CD4-positive, alpha-beta T cell (primary cell): Measurements from ENCODE around the gene CERK. TPM values are rescaled to one million over a fixed set of nuclear protein-coding genes. Genes with fewer than 3 reads are reported as not detected.

ENCODE experiments used
- ATAC-seq: fragments of 200-7000 bp; cut with Tn5 transposase; one replicate; pipeline ENCODE4 v1.10.0; 2022; ENCODE audit warnings: mild to moderate bottlenecking; ENCODE audit not compliant: poor library complexity
- CTCF ChIA-PET: fragments of 350-600 bp; sonication (Branson Sonifier 250); formaldehyde crosslinking; loops from one replicate; lab custom pipeline; 2021; ENCODE audit warnings: antibody characterized with exemption, inconsistent platforms; lab: Charles Lee
- POLR2A ChIA-PET: fragments of 350-600 bp; sonication (Branson Sonifier 250); formaldehyde crosslinking; loops from one replicate; lab custom pipeline; 2021; ENCODE audit warnings: antibody characterized with exemption, inconsistent platforms; lab: Charles Lee
- DNase-seq, 14 experiments: peaks; one replicate each; pipeline ENCODE4 v3.0.0-alpha.2; 2013 to 2020; ENCODE audit warnings: mixed read lengths in 2 of 14
- H3K27ac ChIP-seq, 2 donors: one replicate each; pipeline versions ENCODE4 v1.5.1 to v1.7.0; 2013; ENCODE audit warnings: low read length in 2 of 2, low read depth in 1 of 2, mild to moderate bottlenecking in 1 of 2
- H3K27me3 ChIP-seq, 2 experiments: 1 replicate in 1 of 2; 2 replicates in 1 of 2; pipeline versions ENCODE4 v1.6.1 to v1.7.0; 2013; ENCODE audit warnings: low read length in 2 of 2, control low read depth in 1 of 2, mild to moderate bottlenecking in 1 of 2, moderate library complexity in 1 of 2; ENCODE audit not compliant: insufficient read depth in 2 of 2, control insufficient read depth in 1 of 2
- H3K36me3 ChIP-seq: one replicate; pipeline ENCODE4 v1.6.1; 2013; ENCODE audit warnings: low read length, control low read depth; ENCODE audit not compliant: insufficient read depth
- H3K4me1 ChIP-seq: one replicate; pipeline ENCODE4 v1.6.1; 2013; ENCODE audit warnings: low read length, control low read depth; ENCODE audit not compliant: insufficient read depth
- H3K4me3 ChIP-seq: one replicate; pipeline ENCODE4 v1.5.1; 2013; ENCODE audit warnings: mild to moderate bottlenecking, low read length, moderate library complexity
- H3K9me3 ChIP-seq, 2 experiments: 1 replicate in 1 of 2; 2 replicates in 1 of 2; pipeline versions ENCODE4 v1.6.1 to v1.7.0; 2013; ENCODE audit warnings: low read length in 2 of 2, mild to moderate bottlenecking in 2 of 2, control low read depth in 1 of 2, moderate library complexity in 1 of 2; ENCODE audit not compliant: control insufficient read depth in 1 of 2, insufficient read depth in 1 of 2
- H3K27ac Mint-ChIP-seq: one replicate; pipeline ENCODE4 v1.8.0; 2020; ENCODE audit warnings: mixed read lengths
- H3K27me3 Mint-ChIP-seq: one replicate; pipeline ENCODE4 v1.8.0; 2021; ENCODE audit warnings: mixed read lengths
- H3K36me3 Mint-ChIP-seq: one replicate; pipeline ENCODE4 v1.8.0; 2021; ENCODE audit warnings: low read depth, mixed read lengths
- H3K4me1 Mint-ChIP-seq: one replicate; pipeline ENCODE4 v1.8.0; 2021; ENCODE audit warnings: low read depth, mixed read lengths
- H3K4me3 Mint-ChIP-seq: one replicate; pipeline ENCODE4 v1.8.0; 2020; ENCODE audit warnings: mild to moderate bottlenecking, mixed read lengths
- H3K9me3 Mint-ChIP-seq: one replicate; pipeline ENCODE4 v1.8.0; 2020; ENCODE audit warnings: mixed read lengths
- CTCF ChIP-seq: fragments of 200-600 bp; IDR thresholded peaks from one replicate; pipeline ENCODE4 v1.8.0; 2022; ENCODE audit warnings: antibody characterized with exemption, mild to moderate bottlenecking
- intact Hi-C, 2 experiments: fragments of 100-400 bp; cut with DNase I in 1 of 2; cut with micrococcal nuclease in 1 of 2; formaldehyde crosslinking; loops; one replicate each; pipeline versions ENCODE4 v1.15.1 to v1.9.0; 2023 to 2025; cut with DNase I, micrococcal nuclease
- total RNA-seq, 174 experiments: library from RNA in 2 of 174; stranded (reverse) in 2 of 174; gene quantifications; one replicate each; pipeline ENCODE4 v1.2.3 and lab custom pipeline; 2021 to 2026

Gene CERK
- total RNA-seq, 2 experiments from 2014 or later, result 84.6 to 88.5 TPM

- no peaks in the 10 kb centered on the region for H3K27me3 ChIP-seq
- H3K4me1 Mint-ChIP-seq, result peaks cover 67% of the 10 kb centered on the region
- no peak for TF ChIP-seq CTCF
- H3K9me3 Mint-ChIP-seq, result no peaks in the 10 kb centered on the region
- peak overlapping the region; percentile 87 for H3K27ac Mint-ChIP-seq
- H3K9me3 ChIP-seq, result no peaks in the 10 kb centered on the region
- no peak overlapping the region for H3K27ac ChIP-seq
- peaks cover 16% of the 10 kb centered on the region for H3K36me3 Mint-ChIP-seq
- intact Hi-C loops, result no loop called here
- H3K36me3 ChIP-seq, result peaks cover 2% of the 10 kb centered on the region
- no peak overlapping the region for H3K4me3 Mint-ChIP-seq
- no peak for ATAC-seq
- POLR2A ChIA-PET, result interaction anchor here (0.6 to 1.5 kb wide), 2 partner anchors 12 to 16 kb away, joined by 3 to 5 read pairs; partner anchors contain the start of gene TBC1D22A
- H3K4me3 ChIP-seq, result no peak overlapping the region
- no peak for DNase-seq
- H3K27me3 Mint-ChIP-seq, result no peaks in the 10 kb centered on the region
- CTCF ChIA-PET, result no interaction called here
- peaks cover 52% of the 10 kb centered on the region for H3K4me1 ChIP-seq
These were observed 41.0 kb upstream of the CERK start for GRCh38 chr22:46779023-46779422.

- peak overlapping the region; percentile 58 for H3K4me3 Mint-ChIP-seq
- no peaks in the 10 kb centered on the region for H3K9me3 ChIP-seq
- intact Hi-C loops, result no loop called here
- peaks cover 2% of the 10 kb centered on the region for H3K36me3 ChIP-seq
- H3K27me3 ChIP-seq, result no peaks in the 10 kb centered on the region
- peaks cover 16% of the 10 kb centered on the region for H3K36me3 Mint-ChIP-seq
- peak overlapping the region; percentile 87 for H3K27ac Mint-ChIP-seq
- CTCF ChIA-PET, result no interaction called here
- POLR2A ChIA-PET, result interaction anchor here (1.7 kb wide), 1 partner anchor 15 kb away, joined by 8 read pairs; the partner anchor contains the start of gene TBC1D22A
- ATAC-seq (peak; percentile 43), DNase-seq (peak; percentile 32 to 78 (median 56))
- peak overlapping the region; percentile 56 to 71 for H3K27ac ChIP-seq
- no peaks in the 10 kb centered on the region for H3K27me3 Mint-ChIP-seq
- no peak overlapping the region for H3K4me3 ChIP-seq
- H3K4me1 Mint-ChIP-seq, result peaks cover 72% of the 10 kb centered on the region
- peaks cover 66% of the 10 kb centered on the region for H3K4me1 ChIP-seq
- TF ChIP-seq CTCF, result no peak
- H3K9me3 Mint-ChIP-seq, result no peaks in the 10 kb centered on the region
These were observed 39.5 kb upstream of the CERK start for GRCh38 chr22:46777609-46777970.

DNA sequence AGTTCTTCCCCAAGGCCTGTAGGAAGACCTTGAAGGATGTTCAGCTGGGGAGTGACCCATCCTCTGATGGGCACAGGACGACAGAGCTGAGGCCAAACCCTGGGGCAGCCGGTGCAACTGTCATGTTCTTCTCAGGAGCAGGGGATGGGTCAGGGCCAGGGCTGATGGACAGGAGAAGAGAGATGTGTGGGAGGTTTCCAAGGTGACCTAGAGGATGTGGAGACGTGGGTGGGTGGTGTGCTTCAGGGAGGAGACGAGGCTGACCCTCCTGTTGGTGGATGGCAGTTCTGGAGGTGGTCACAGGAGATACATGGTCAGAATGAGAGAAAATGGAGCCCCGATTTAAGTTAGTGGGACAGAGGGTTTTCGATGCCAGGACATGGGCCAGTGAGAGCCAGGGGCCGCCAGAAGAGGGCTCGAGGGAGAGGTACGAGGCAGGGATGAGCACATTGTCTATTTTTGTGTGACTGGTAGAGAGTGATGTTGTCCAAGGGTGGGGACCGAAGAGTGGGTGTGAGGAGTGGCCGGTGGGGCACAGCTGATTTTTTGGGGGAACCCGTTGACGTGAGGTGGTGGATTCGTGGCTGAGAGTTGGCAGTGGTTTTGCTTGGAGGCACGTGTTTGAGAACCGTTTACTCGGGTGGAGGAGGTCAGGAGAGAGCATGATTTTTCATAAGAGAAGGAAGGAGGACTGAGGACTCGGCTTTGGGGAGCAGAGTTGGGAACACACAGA lies 39.0 kb upstream of the CERK start:
- H3K27ac ChIP-seq, result peak overlapping the region; percentile 56 to 71
- H3K4me3 Mint-ChIP-seq, result peak overlapping the region; percentile 58
- peaks cover 2% of the 10 kb centered on the region for H3K36me3 ChIP-seq
- DNase-seq (no peak), ATAC-seq (no peak)
- H3K9me3 ChIP-seq, result no peaks in the 10 kb centered on the region
- intact Hi-C loops, result no loop called here
- TF ChIP-seq CTCF, result no peak
- H3K4me1 Mint-ChIP-seq, result peaks cover 72% of the 10 kb centered on the region
- peaks cover 16% of the 10 kb centered on the region for H3K36me3 Mint-ChIP-seq
- no peaks in the 10 kb centered on the region for H3K9me3 Mint-ChIP-seq
- no peaks in the 10 kb centered on the region for H3K27me3 Mint-ChIP-seq
- ChIA-PET POLR2A (interaction anchor here (1.7 kb wide), 1 partner anchor 14 kb away, joined by 8 read pairs; the partner anchor contains the start of gene TBC1D22A), CTCF (no interaction called here)
- peaks cover 66% of the 10 kb centered on the region for H3K4me1 ChIP-seq
- H3K27me3 ChIP-seq, result no peaks in the 10 kb centered on the region
- H3K4me3 ChIP-seq, result no peak overlapping the region
- peak overlapping the region; percentile 87 for H3K27ac Mint-ChIP-seq
